Measurements from ENCODE around the gene IL1RAPL2. TPM values are rescaled to one million over a fixed set of nuclear protein-coding genes. Genes with fewer than 3 reads are reported as not detected.

The IL1RAPL2 gene
- total and polyA plus RNA-seq, 2 of the 8 experiments (the other 6 are each of a cell fraction or from before 2014, with no cell fraction given): 0.20 to 1.3 TPM

GRCh38 chrX:105816517-105816916 lies 1250.5 kb downstream of the IL1RAPL2 start:
- no peak overlapping the region for H3K4me2 ChIP-seq (ENCODE audit: insufficient read depth in 1 of 2, low read depth in 2 of 2, low read length in 2 of 2)
- H3K79me2 ChIP-seq (ENCODE audit: control insufficient read depth in 1 of 2, insufficient read depth in 2 of 2, low read length in 2 of 2): no peaks in the 10 kb centered on the region
- H2BK12ac ChIP-seq (ENCODE audit: low read depth, low read length): no peak overlapping the region
- no peak overlapping the region for H3K27ac ChIP-seq (ENCODE audit: low read depth, low read length)
- ChIA-PET POLR2A (ENCODE audit: partially characterized antibody) (no interaction called here), CTCF (ENCODE audit: partially characterized antibody) (no interaction called here)
- no peaks in the 10 kb centered on the region for H3K4me1 ChIP-seq (replicated peaks in 1 of 4; ENCODE audit: control insufficient read depth in 3 of 4, insufficient read depth in 4 of 4, low read length in 3 of 4)
- no peaks in the 10 kb centered on the region for H3K36me3 ChIP-seq (ENCODE audit: control insufficient read depth in 2 of 4, insufficient read depth in 4 of 4, low read length in 3 of 4)
- H3K9me3 ChIP-seq (ENCODE audit: insufficient read depth in 2 of 2, low read depth in 1 of 2, low read length in 1 of 2): no peaks in the 10 kb centered on the region
- H3K9ac ChIP-seq (replicated peaks in 1 of 4; ENCODE audit: extremely low read depth in 1 of 4, low read depth in 3 of 4, low read length in 3 of 4): no peak overlapping the region
- H2BK5ac ChIP-seq (ENCODE audit: low read depth, low read length): no peak overlapping the region
- no peak overlapping the region for H2BK20ac ChIP-seq (ENCODE audit: low read length)
- DNase-seq (ENCODE audit: low read depth in 1 of 2, low spot score in 2 of 2) (no peak), FAIRE-seq (no peak)
- H3K4me3 ChIP-seq (ENCODE audit: extremely low read depth in 1 of 4, insufficient read depth in 2 of 4, low read depth in 3 of 4, low read length in 4 of 4): no peak overlapping the region
- H2AFZ ChIP-seq (ENCODE audit: low read length): no peak overlapping the region
- H2BK120ac ChIP-seq (replicated peaks; ENCODE audit: low read depth, low read length): no peak overlapping the region
- H3K79me1 ChIP-seq (ENCODE audit: low read depth, low read length): no peaks in the 10 kb centered on the region
- no peak overlapping the region for H3K14ac ChIP-seq (ENCODE audit: insufficient read length)
- no peak overlapping the region for H3K23ac ChIP-seq (ENCODE audit: insufficient read length)
- H3K27me3 ChIP-seq (replicated peaks in 1 of 4; ENCODE audit: control insufficient read depth in 3 of 4, extremely low read depth in 1 of 4, insufficient read depth in 3 of 4, low read length in 3 of 4): peaks cover 0 to 5% (median 0%) of the 10 kb centered on the region in 4 experiments; a peak in 3 of 7 replicates
- no peak overlapping the region for H4K91ac ChIP-seq (replicated peaks; ENCODE audit: insufficient read length, low read length)
- H3K18ac ChIP-seq (ENCODE audit: extremely low read depth, low read length): no peak overlapping the region
- H3K23me2 ChIP-seq (ENCODE audit: low read depth, low read length): 0 out of 2 replicates have a peak, but pooled peaks cover 3% of the 10 kb centered on the region
- 70% methylated on average over 2 of the region's 2 CpGs; no CpG with 5 or more reads in 1 of the 2 experiments for WGBS, 2 experiments (ENCODE audit: extremely low coverage in 1 of 2, insufficient coverage in 1 of 2, insufficient read length in 1 of 2, insufficient replicate concordance in 2 of 2, low coverage in 1 of 2, low lambda C conversion rate in 2 of 2, missing lambda C conversion rate in 1 of 2)
- no peak overlapping the region for H2AK5ac ChIP-seq (ENCODE audit: low read depth, low read length)
- H3K56ac ChIP-seq (replicated peaks; ENCODE audit: insufficient read length, low read depth, low read length): no peak overlapping the region
- H3K4ac ChIP-seq (replicated peaks; ENCODE audit: insufficient read length, low read depth, low read length): no peak overlapping the region
- H4K20me1 ChIP-seq (replicated peaks in 1 of 2; ENCODE audit: control insufficient read depth in 1 of 2, insufficient read depth in 2 of 2, low read length in 2 of 2): no peaks in the 10 kb centered on the region
- no peak overlapping the region for H2BK15ac ChIP-seq (ENCODE audit: low read length)
- no peak overlapping the region for H4K5ac ChIP-seq (ENCODE audit: insufficient read length, low read depth, low read length)
- no peak overlapping the region for H4K8ac ChIP-seq (ENCODE audit: extremely low read depth, insufficient read depth, low read length)
- TF ChIP-seq HDAC6 (IDR thresholded peaks at IDR 0.05; ENCODE audit: low read depth, low read length) (no peak), ATF3 (IDR thresholded peaks at IDR 0.05; ENCODE audit: insufficient read depth, low read depth, low read length) (no peak), E2F6 (IDR thresholded peaks at IDR 0.05) (no peak), BRCA1 (IDR thresholded peaks at IDR 0.05; ENCODE audit: low read depth, low read length) (no peak), CHD1 (IDR thresholded peaks at IDR 0.05; ENCODE audit: low read depth, low read length) (no peak), BACH1 (IDR thresholded peaks at IDR 0.05; ENCODE audit: low read length) (no peak), CREB1 (IDR thresholded peaks at IDR 0.05) (no peak), KDM4A (IDR thresholded peaks at IDR 0.05; ENCODE audit: low read depth, low read length, severe bottlenecking) (no peak), POU5F1 (IDR thresholded peaks at IDR 0.05; ENCODE audit: low read depth, low read length) (no peak), MAX (IDR thresholded peaks at IDR 0.05) (no peak), GTF2F1 (IDR thresholded peaks at IDR 0.05; ENCODE audit: borderline replicate concordance, low read depth, low read length) (no peak), CHD2 (IDR thresholded peaks at IDR 0.05; ENCODE audit: low read length) (no peak), SIRT6 (IDR thresholded peaks at IDR 0.05; ENCODE audit: low read length) (no peak), JUND (IDR thresholded peaks at IDR 0.05; ENCODE audit: low read length) (no peak)

All from H1 (cell line).